NCI-H1417 treated with DMSO at 0.1 percent for 48 hours (cell line): ENCODE results near the gene NRROS.
"Not testable (repeated sequence)": the region's sequence is repeated elsewhere in the genome, so short reads cannot be mapped to it uniquely, and the experiment has no call there.

Experiments
- DNase-seq: peaks from one replicate; lab custom pipeline; 2025; lab: John Stamatoyannopoulos, UW

Gene NRROS

GRCh38 chr3:196639483-196640296 lies at the start of gene NRROS:
NRROS (plus strand) TSS chr3:196639694; CDS start chr3:196654540, 14,846 bp downstream.
- no peak for DNase-seq

GRCh38 chr3:196590279-196590678 lies 49.2 kb upstream of the NRROS start:
- DNase-seq = no peak

- no peak for DNase-seq
Measured at GRCh38 chr3:196596355-196596754, 43.1 kb upstream of the NRROS start.

GRCh38 chr3:196597971-196598733 lies 41.3 kb upstream of the NRROS start:
- DNase-seq = not testable (repeated sequence)

- no peak for DNase-seq
Measured at GRCh38 chr3:196599734-196600128, 39.8 kb upstream of the NRROS start.

GRCh38 chr3:196600359-196600758 lies 39.1 kb upstream of the NRROS start:
- DNase-seq = no peak

- DNase-seq = no peak
Measured at GRCh38 chr3:196602673-196603072, 36.8 kb upstream of the NRROS start.

- DNase-seq = no peak
Measured at GRCh38 chr3:196603683-196604082, 35.8 kb upstream of the NRROS start.

- no peak for DNase-seq
Measured at GRCh38 chr3:196604548-196604947, 34.9 kb upstream of the NRROS start.

- DNase-seq = no peak
Measured at GRCh38 chr3:196608693-196609092, 30.8 kb upstream of the NRROS start.

- peak; percentile 36 for DNase-seq
Measured at GRCh38 chr3:196609343-196609775, 30.1 kb upstream of the NRROS start.

GRCh38 chr3:196609805-196610515 lies 29.5 kb upstream of the NRROS start:
- no peak for DNase-seq

- DNase-seq = no peak
Measured at GRCh38 chr3:196611761-196612483, 27.6 kb upstream of the NRROS start.

GRCh38 chr3:196615234-196615633 lies 24.3 kb upstream of the NRROS start:
- not testable (repeated sequence) for DNase-seq

GRCh38 chr3:196617256-196617655 lies 22.2 kb upstream of the NRROS start:
- no peak for DNase-seq

GRCh38 chr3:196619223-196619622 lies 20.3 kb upstream of the NRROS start:
- no peak for DNase-seq

- not testable (repeated sequence) for DNase-seq
Measured at GRCh38 chr3:196619627-196620026, 19.9 kb upstream of the NRROS start.

GRCh38 chr3:196620161-196620604 lies 19.3 kb upstream of the NRROS start:
- DNase-seq = no peak

GRCh38 chr3:196620684-196621083 lies 18.8 kb upstream of the NRROS start:
- no peak for DNase-seq

- DNase-seq = no peak
Measured at GRCh38 chr3:196621611-196622010, 17.9 kb upstream of the NRROS start.

- DNase-seq = no peak
Measured at GRCh38 chr3:196624067-196624790, 15.3 kb upstream of the NRROS start.
